HG03135 (cell line): ENCODE results near the gene CLCA1.

Source experiments
- ATAC-seq: cut with Tn5 transposase; IDR thresholded peaks from one replicate; pipeline ENCODE4 v1.9.1; 2021; ENCODE audit warnings: mild to moderate bottlenecking, moderate library complexity; ENCODE audit not compliant: unreplicated experiment

CLCA1 gene

GRCh38 chr1:86468501-86468977 is at the start of gene CLCA1:
Gene CLCA1, plus strand, starts transcription at chr1:86468927. Its CDS starts 45 bp downstream, at chr1:86468972.
- no peak for ATAC-seq

GRCh38 chr1:86419277-86419903 is 49.3 kb upstream of the CLCA1 start:
- peak; percentile 67 for ATAC-seq

DNA sequence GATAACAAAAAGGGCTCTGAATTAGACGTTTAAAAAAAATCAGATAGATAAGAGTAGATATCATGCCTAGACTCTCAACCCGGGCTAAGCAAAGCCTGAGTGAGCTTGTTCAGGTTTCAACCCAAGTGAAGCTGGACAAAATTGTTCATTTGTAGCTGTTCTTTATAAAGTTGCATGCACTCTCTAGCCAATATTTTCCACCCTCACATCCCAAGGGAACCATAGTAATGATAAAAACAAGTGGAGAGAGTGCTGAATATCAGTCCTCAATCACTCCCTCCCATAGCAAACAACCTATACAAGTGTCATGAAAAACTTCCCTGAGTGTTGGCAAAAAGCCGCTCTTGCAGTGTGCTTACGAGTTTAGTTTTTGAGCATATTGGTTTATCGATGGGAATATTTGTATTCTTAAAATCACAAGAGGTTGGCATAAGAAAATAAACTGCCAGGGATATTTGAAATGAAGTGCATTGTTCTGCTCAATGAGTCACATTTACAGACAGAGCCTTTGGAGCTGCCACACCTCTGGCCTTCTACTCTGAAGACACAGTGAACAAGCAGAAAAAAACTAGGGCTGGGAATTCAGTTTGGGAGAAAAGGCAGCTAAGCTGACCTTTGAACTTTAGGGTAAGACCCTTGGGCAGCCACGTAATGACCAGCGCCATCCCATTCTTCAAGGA is 47.0 kb upstream of the CLCA1 start:
- ATAC-seq = no peak

DNA sequence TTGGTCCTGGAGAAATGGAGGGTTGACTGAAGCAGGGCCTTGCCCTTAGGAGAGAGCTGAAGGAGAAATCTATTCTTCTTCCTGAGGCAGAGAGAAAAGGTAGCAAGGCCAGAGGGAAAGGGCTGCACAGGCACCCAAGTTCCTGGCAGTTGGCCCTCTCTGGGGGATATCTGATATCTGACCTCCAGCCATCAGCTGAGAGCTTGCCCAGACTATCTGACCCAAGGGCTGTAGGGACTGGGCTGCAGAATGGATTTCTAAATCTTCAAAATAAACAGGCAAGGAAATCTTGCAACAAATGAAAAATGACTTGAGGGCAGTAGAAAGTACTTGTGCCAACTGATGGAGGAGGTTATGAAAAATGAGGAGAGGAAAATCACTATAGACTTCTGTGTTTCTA is 45.3 kb upstream of the CLCA1 start:
- no peak for ATAC-seq

- ATAC-seq = no peak
Observed at GRCh38 chr1:86423873-86424272, 44.9 kb upstream of the CLCA1 start, which contains the start of gene CLCA2. Gene CLCA2, plus strand, starts transcription at chr1:86424171. Its CDS starts 77 bp downstream, at chr1:86424248.

DNA sequence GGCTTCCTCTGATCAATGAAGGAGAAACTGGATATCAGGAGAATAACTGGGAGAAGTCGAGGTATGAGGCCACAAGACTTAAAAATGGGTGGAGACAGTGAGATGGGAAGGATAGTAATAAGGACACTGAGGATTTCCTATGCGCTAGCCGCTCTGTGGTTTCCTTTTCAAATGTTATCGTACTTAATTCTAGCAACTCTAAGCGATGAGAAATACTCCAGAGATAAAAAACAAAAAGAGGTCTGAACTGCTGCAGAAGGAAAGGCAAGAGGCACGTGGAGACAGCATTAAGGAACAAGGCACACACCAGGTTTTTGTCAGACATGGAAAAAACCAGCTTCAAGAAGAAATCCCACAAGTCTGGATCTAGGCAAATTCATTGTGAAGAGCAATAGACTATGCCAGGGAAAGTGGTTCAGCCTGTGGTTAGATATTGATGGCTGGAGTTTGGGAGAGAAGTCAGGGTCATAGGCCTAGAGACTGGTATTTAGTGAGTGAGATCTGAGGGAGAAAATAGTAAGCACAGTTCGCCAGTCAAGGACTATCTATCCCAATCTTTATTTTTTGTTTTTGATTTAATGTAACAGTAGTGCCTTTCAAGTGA is 39.5 kb upstream of the CLCA1 start:
- ATAC-seq = no peak

- ATAC-seq = no peak
Observed at GRCh38 chr1:86429835-86430234, 38.9 kb upstream of the CLCA1 start.

DNA sequence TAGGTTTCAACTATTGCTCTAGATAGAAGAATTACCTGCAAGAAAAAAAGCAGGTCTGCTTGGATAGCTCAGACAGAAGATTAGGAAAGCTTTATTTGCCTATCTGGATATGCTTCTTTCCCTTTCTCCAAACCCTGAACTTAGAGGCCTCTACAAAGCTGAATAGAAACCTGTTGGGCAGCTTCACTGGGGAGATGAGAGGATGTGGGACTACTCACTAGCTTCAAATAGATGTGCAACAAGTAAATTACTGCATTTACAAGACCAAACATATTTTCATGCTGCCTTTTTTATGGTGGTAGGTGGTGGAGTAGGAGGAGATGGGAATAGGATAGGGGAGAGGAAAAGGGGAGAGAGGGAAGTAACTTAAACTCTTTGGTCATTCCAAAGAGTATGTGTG is 38.4 kb upstream of the CLCA1 start:
- no peak for ATAC-seq

DNA sequence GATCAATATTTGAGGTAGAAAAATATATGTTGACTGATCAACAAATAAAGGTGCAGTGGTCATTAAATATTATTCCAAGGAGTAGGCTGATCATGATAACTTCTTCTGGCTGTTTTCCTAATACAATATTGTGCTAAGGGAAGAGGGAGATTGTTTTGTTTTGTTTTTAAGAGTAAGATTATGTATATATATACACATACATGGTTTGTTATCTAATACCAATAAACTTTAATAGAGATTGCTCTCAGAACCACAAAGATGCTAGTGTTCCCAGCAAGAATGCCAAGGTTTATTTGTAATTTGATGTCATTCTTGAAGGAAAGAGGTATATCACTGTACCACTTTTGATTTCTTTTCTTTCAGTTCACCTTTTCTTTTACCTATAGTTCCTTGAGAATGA is 34.7 kb upstream of the CLCA1 start:
- ATAC-seq = no peak

DNA sequence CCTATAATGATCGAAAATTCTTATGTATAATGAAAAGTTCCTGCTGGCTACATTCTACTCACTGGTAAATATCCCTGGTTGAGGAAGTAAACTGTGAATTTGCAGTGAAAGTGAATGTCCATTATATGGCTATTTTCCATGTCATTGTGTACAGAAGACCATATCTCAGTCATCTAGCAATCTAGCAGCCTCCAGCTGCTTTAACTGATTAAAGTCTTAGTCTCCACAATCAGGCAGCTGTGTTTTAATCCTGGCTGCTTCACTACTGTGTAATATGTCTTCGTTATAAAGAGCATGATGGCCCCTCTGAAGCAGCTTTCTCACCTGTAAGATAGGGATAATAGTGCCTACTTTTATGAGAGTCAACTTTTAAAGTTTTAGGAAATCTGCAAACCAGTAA is 33.4 kb upstream of the CLCA1 start:
- no peak for ATAC-seq

DNA sequence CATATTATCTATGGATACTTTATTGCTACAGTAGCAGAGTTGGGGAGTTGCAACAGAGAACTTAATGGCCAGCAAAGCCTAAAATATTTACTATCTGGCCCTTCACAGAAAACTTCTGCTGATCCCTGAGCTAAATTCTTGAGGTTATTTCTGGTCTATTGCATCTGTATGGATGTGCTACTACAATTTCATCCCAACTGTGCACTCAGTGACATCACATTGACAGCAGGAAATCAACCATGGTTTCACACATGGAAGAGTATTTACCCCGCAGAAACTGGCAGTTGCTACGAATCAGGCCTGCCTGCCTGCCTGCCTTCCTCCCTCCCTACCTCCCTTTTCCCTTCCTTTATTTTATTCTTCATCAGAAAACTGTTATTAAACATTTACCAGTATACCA is 32.7 kb upstream of the CLCA1 start:
- no peak for ATAC-seq

- ATAC-seq = no peak
Observed at GRCh38 chr1:86441581-86441980, 27.1 kb upstream of the CLCA1 start.

- no peak for ATAC-seq
Observed at GRCh38 chr1:86441997-86442396, 26.7 kb upstream of the CLCA1 start.

DNA sequence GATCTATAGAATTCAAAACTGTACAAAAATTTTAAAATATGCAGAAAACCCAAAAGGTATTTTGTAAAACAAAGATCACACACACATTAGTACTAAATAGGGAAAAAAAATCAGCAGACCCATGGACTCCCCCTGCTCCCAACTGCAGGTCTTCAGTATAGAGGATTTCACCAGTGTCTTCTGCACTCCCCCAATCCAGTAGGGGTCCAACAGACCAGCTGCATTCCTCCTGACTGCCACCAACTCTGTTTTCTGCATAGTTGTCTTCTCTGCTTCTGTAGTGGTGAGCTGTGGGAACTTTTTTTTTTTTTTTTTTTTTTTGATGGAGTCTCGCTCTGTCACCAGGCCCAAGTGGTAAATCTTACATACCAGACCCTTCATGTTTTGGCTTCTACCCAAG is 22.8 kb upstream of the CLCA1 start:
- ATAC-seq = no peak

- no peak for ATAC-seq
Observed at GRCh38 chr1:86447198-86447790, 21.4 kb upstream of the CLCA1 start.

DNA sequence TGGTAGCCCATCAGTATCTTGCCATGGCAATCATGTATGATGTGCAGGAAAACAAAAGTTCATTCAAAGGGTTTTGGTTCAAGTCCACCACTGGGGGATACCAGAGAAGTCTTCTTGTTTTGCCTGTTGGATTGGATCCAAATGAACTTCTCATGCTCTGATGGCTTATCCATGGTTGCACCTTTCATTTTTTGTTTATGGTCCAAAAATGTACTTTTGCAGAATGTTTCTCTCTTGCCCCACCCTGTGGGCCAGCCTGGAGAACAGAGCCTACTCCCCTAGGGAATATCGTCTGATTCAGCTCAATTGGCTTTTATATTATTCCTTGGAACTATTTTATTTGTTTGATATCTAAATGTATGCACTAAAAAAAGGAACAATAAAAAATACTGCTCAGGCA is 20.1 kb upstream of the CLCA1 start:
- ATAC-seq = no peak

- no peak for ATAC-seq
Observed at GRCh38 chr1:86449103-86449502, 19.6 kb upstream of the CLCA1 start.

- ATAC-seq = no peak
Observed at GRCh38 chr1:86450847-86451246, 17.9 kb upstream of the CLCA1 start.

GRCh38 chr1:86453664-86454063 is 15.1 kb upstream of the CLCA1 start:
- ATAC-seq = no peak

DNA sequence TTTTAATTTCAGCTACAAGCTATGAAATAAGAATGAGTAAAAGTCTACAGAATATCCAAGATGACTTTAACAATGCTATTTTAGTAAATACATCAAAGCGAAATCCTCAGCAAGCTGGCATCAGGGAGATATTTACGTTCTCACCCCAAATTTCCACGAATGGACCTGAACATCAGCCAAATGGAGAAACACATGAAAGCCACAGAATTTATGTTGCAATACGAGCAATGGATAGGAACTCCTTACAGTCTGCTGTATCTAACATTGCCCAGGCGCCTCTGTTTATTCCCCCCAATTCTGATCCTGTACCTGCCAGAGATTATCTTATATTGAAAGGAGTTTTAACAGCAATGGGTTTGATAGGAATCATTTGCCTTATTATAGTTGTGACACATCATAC is 13.7 kb upstream of the CLCA1 start:
- ATAC-seq = no peak

DNA sequence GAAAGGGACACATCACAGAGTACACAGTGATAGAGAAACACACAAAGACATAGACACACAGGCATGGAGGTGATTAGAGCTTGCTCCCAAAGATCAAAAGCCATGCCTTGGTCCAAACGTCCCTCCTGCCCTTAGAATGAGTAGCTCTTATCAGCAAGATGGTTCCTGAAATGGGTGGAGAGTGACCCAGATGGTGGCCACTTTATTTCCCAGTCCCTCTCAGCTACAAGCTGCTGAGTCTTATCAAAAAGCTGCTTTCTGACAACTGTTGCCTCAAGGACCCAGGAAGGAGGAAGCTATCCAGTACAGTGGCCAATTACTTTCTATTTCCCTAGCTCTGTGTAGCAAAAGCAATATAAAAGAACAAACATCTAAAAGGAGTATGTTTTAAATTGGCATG is 7.7 kb upstream of the CLCA1 start:
- ATAC-seq = no peak

DNA sequence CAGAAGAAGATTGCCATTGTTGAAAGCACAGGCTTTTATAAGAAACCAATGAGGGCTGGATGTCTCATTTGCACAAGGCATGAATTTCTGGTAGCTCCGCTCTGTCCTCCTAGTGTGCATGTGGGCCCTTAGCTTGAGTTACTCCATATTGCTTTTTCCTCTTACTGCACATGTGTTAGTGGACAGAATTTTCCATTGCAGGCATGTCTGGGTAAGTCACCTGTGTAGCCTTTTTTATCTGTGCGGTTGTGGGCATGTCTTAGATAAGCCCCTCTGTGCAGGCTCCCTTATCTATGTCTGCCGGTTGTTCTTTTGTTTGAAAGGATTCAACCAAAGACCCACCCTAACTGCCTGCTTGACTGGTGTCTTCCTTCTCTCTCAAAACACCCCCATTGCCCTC is 7.2 kb upstream of the CLCA1 start:
- ATAC-seq = no peak
